K562 (cell line): Measurements from ENCODE around the gene POMT2.

Experiments used
- CC2D1A ChIP-seq: fragments of 450-650 bp; IDR thresholded peaks from 2 replicates; pipeline ENCODE4 v1.6.1; 2017; ENCODE audit warnings: mild to moderate bottlenecking
- FOXA3 ChIP-seq, 2 experiments: fragments of 450-650 bp in 1 of 2; sonication (generic) in 1 of 2; formaldehyde crosslinking; IDR thresholded peaks in 1 of 2; conservative IDR thresholded peaks in 1 of 2; 2 replicates each; pipeline versions ENCODE4 v1.4.0 to v1.8.0; 2020 to 2022; ENCODE audit warnings: mild to moderate bottlenecking in 2 of 2, missing genetic modification reagents in 1 of 2
- FOXP1 ChIP-seq: sonication (generic); formaldehyde crosslinking; IDR thresholded peaks from 2 replicates; pipeline ENCODE4 v1.8.0; 2022; ENCODE audit warnings: mild to moderate bottlenecking, missing genetic modification reagents
- HDGF ChIP-seq: fragments of 450-650 bp; IDR thresholded peaks from 2 replicates; pipeline ENCODE4 v1.6.1; 2016
- KLF1 ChIP-seq: fragments of 450-650 bp; IDR thresholded peaks from 2 replicates; pipeline ENCODE4 v1.6.1; 2016; ENCODE audit warnings: missing genetic modification characterization, missing compliant biosample characterization
- POLR2AphosphoS5 ChIP-seq: IDR thresholded peaks from 2 replicates; pipeline ENCODE4 v1.6.1; 2011; ENCODE audit warnings: mild to moderate bottlenecking, low read depth, low read length, moderate library complexity; ENCODE audit not compliant: control insufficient read depth, insufficient read depth
- SMC3 ChIP-seq: conservative IDR thresholded peaks from 2 replicates; pipeline ENCODE4 v1.6.1; 2011; ENCODE audit warnings: low read depth, low read length, improper control_type of control experiment; ENCODE audit not compliant: insufficient read depth
- ZNF140 ChIP-seq: fragments of 250-450 bp; sonication (Bioruptor Pico); IDR thresholded peaks from 2 replicates; pipeline ENCODE4 v1.8.0; 2021; ENCODE audit warnings: moderate library complexity, mild to moderate bottlenecking, inconsistent platforms
- TF ChIP-seq, protein P1 (sequence below), 2 experiments: fragments of 150-350 bp in 1 of 2; IDR thresholded peaks; 2 replicates each; pipeline ENCODE4 v1.6.1; 2012 to 2016; ENCODE audit warnings: low read depth in 2 of 2, low read length in 2 of 2, mild to moderate bottlenecking in 1 of 2, moderate library complexity in 1 of 2
- TF ChIP-seq, protein P2 (sequence below), 3 experiments: IDR thresholded peaks in 2 of 3; conservative IDR thresholded peaks in 1 of 3; 2 replicates each; pipeline ENCODE4 v1.5.1; 2011 to 2012; ENCODE audit warnings: low read length in 3 of 3, mild to moderate bottlenecking in 3 of 3, control low read depth in 2 of 3, improper control_type of control experiment in 1 of 3, inconsistent platforms in 1 of 3, low read depth in 1 of 3, mixed read lengths in 1 of 3, moderate library complexity in 1 of 3; ENCODE audit not compliant: insufficient read depth in 2 of 3

DNA sequence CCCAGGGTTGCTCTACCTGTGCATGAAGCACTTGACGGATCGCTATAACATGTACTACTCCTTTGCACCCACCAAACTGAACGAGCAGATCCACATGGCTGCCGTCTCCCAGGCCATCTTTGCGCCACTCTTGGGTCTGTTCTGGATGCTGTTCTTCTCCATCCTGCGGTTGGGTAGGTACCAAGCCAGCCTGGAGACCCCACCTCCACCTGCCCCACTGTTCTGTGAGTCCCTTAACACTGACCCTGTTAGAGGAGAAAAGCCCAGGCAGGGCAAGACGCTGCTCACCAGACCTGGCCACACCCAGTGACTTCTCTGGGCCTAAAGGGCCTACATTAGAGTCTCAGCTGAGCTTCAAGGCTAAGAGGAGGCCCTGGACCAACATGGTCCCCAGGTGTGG is 71.4 kb downstream of the POMT2 start:
- TF ChIP-seq, protein P1, sequence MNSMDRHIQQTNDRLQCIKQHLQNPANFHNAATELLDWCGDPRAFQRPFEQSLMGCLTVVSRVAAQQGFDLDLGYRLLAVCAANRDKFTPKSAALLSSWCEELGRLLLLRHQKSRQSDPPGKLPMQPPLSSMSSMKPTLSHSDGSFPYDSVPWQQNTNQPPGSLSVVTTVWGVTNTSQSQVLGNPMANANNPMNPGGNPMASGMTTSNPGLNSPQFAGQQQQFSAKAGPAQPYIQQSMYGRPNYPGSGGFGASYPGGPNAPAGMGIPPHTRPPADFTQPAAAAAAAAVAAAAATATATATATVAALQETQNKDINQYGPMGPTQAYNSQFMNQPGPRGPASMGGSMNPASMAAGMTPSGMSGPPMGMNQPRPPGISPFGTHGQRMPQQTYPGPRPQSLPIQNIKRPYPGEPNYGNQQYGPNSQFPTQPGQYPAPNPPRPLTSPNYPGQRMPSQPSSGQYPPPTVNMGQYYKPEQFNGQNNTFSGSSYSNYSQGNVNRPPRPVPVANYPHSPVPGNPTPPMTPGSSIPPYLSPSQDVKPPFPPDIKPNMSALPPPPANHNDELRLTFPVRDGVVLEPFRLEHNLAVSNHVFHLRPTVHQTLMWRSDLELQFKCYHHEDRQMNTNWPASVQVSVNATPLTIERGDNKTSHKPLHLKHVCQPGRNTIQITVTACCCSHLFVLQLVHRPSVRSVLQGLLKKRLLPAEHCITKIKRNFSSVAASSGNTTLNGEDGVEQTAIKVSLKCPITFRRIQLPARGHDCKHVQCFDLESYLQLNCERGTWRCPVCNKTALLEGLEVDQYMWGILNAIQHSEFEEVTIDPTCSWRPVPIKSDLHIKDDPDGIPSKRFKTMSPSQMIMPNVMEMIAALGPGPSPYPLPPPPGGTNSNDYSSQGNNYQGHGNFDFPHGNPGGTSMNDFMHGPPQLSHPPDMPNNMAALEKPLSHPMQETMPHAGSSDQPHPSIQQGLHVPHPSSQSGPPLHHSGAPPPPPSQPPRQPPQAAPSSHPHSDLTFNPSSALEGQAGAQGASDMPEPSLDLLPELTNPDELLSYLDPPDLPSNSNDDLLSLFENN (IDR thresholded peaks at IDR 0.05; ENCODE audit: low read depth in 2 of 2, low read length in 2 of 2), result no peak
- TF ChIP-seq FOXP1 (CRISPR knock-in tag), result no peak
- TF ChIP-seq POLR2AphosphoS5, result no peak
- no peak for TF ChIP-seq HDGF
- TF ChIP-seq FOXA3 (CRISPR knock-in tag; conservative IDR thresholded peaks at IDR 0.05 in 1 of 2, IDR thresholded peaks at IDR 0.05 in 1 of 2), result no peak
- no peak for TF ChIP-seq CC2D1A
- TF ChIP-seq KLF1, result no peak
- TF ChIP-seq ZNF140 (CRISPR knock-in tag), result no peak
- TF ChIP-seq, protein P2, sequence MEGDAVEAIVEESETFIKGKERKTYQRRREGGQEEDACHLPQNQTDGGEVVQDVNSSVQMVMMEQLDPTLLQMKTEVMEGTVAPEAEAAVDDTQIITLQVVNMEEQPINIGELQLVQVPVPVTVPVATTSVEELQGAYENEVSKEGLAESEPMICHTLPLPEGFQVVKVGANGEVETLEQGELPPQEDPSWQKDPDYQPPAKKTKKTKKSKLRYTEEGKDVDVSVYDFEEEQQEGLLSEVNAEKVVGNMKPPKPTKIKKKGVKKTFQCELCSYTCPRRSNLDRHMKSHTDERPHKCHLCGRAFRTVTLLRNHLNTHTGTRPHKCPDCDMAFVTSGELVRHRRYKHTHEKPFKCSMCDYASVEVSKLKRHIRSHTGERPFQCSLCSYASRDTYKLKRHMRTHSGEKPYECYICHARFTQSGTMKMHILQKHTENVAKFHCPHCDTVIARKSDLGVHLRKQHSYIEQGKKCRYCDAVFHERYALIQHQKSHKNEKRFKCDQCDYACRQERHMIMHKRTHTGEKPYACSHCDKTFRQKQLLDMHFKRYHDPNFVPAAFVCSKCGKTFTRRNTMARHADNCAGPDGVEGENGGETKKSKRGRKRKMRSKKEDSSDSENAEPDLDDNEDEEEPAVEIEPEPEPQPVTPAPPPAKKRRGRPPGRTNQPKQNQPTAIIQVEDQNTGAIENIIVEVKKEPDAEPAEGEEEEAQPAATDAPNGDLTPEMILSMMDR (IDR thresholded peaks at IDR 0.05 in 2 of 3, conservative IDR thresholded peaks at IDR 0.05 in 1 of 3; ENCODE audit: insufficient read depth in 2 of 3, low read depth in 1 of 3, low read length in 3 of 3), result no peak
- no peak for TF ChIP-seq SMC3
